GM13976 (cell line): ENCODE measurements around the gene DHRS7B.

ENCODE experiments used
- DNase-seq: peaks from one replicate; pipeline ENCODE4 v3.0.0; 2012; ENCODE audit warnings: low spot score
- in situ Hi-C: fragments of 300-500 bp; cut with MboI; formaldehyde crosslinking; loops from one replicate; pipeline ENCODE4 v1.12.0; 2022; ENCODE audit warnings: low sequenced_read_pairs, mixed read lengths, inconsistent platforms; ENCODE audit not compliant: unreplicated experiment
- TF ChIP-seq, protein P1 (sequence below): IDR thresholded peaks from 2 replicates; pipeline ENCODE4 v1.5.1; 2012; ENCODE audit warnings: borderline replicate concordance, mild to moderate bottlenecking; ENCODE audit not compliant: insufficient read depth; ENCODE audit errors: extremely low read depth, missing control alignments, control extremely low read depth

The DHRS7B gene

DNA sequence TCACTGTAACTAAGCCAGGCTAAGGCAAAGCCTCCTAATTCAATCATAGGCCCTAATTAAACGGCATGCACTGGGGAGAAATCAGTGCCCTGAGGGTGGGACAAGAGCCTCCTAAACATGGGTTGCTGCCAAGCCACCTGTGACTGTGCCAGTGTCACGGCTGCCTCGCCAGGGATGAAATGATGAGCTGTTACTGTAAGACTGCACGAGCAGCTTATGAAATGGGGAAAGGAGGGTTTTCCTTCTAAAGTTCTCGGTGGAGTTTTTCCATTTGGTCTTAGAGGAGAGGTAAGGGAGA lies 74.5 kb downstream of the DHRS7B start:
- DNase-seq: no peak
- TF ChIP-seq, protein P1, sequence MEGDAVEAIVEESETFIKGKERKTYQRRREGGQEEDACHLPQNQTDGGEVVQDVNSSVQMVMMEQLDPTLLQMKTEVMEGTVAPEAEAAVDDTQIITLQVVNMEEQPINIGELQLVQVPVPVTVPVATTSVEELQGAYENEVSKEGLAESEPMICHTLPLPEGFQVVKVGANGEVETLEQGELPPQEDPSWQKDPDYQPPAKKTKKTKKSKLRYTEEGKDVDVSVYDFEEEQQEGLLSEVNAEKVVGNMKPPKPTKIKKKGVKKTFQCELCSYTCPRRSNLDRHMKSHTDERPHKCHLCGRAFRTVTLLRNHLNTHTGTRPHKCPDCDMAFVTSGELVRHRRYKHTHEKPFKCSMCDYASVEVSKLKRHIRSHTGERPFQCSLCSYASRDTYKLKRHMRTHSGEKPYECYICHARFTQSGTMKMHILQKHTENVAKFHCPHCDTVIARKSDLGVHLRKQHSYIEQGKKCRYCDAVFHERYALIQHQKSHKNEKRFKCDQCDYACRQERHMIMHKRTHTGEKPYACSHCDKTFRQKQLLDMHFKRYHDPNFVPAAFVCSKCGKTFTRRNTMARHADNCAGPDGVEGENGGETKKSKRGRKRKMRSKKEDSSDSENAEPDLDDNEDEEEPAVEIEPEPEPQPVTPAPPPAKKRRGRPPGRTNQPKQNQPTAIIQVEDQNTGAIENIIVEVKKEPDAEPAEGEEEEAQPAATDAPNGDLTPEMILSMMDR: no peak
- in situ Hi-C loops: no loop called here

DNA sequence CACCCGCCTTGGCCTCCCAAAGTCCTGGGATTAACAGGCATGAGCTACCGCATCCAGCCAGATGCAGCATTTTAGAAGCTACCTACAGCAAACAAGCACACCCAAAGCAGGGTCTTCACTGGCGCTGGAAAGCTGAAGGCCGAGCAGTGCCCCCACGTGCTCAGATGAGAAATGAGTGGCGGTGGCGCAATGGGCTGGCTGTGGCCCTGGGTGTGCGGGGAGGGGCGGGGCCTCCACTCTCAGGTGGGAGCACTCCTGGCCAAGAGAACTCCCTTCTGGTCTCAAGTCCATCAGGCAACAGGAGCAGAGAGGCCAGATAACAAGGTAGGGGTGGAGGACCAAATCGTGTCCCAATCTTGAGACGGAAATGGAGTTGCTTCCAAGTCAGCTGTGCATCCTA lies 75.1 kb downstream of the DHRS7B start:
- in situ Hi-C loops: no loop called here
- no peak for DNase-seq
- TF ChIP-seq, protein P1: no peak

DNA sequence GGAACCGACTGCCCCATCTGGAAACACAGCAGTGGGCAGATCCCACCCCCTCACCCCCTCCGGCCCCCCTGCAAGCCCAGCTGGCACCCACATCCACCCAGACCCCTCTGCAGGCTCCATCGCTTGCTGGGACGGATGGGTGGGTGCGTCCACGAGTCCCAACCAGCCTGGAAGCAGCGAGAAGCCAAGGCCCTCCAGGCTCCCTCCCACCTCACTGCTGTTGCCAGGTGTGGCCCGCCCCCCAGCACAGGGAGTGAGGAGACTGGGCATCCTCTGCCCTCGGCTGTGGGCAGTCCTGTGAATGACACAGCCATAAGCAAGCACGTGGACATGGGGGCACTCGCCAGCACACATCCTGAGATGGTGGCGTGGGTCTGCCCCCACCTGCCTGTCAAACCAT lies 75.7 kb downstream of the DHRS7B start:
- in situ Hi-C loops: no loop called here
- no peak for DNase-seq
- TF ChIP-seq, protein P1: no peak

DNA sequence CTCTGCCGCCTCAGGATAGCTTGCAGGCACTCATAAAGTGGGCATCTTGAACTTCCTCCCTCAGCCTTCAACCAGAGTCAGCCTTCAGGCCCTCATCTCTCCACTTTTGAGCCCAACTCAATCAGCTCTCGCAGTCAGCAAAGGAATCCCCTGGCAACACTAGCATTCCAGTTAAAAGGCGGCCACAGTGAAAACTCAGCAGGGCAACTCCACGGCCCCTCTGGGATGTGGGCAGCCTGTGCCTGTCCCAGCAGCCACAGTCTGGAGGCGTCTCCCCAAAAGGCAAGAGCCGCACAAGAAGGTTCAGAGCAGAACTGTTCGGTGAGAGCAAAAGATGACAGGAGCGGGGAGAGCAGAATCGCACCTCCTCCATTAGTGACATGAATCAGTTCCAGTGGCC lies 78.2 kb downstream of the DHRS7B start:
- TF ChIP-seq, protein P1: no peak
- in situ Hi-C loops: no loop called here
- no peak for DNase-seq

DNA sequence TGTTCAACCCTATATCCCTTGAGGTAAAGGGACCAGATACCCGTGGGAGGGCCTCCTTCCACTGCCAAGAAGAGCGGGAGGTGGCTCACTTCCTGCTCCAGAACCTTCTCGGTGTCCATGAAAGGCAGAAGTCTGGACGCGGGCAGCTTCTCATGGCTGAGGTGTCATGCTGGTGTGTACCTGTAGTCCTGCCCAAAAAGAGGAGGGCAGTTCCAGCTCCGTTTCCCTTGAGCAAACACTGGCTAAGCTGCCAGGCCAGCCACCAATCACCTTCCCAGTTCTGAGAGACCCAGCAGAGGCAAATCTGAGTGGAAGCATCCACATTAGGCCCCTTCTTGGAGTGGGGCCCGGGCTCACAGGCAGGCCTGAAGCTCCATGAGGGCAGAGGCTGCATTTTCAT lies 81.6 kb downstream of the DHRS7B start:
- in situ Hi-C loops: no loop called here
- TF ChIP-seq, protein P1: no peak
- no peak for DNase-seq

DNA sequence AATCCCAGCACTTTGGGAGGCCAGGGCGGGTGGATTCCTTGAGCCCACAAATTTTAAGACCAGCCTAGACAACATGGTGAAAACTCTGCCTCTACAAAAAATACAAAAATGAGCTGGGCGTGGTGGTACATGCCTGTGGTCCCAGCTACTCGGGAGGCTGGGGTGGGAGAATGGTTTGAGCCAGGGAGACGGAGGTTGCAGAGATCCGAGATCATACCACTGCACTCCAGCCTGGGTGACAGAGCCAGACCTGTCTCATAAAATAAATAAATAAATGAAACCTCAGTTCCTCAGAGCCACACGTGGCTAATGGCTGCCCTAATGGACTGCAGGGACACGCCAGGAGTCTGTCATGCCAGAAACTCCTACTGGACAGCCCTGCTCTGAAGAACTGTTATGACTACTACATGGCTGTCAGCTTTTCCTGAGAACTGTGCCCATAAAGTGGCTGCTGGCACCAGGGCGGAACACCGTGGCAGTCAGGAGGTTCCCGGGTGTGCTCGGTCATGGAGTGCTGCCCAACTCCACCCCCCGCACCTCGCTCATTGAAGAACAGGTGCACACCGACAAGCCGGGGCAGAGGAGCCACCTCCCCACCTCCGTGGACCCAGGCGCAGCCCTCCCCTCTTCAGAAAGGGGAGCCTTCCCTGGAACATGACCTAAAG lies 82.9 kb downstream of the DHRS7B start:
- in situ Hi-C loops: no loop called here
- DNase-seq: no peak
- TF ChIP-seq, protein P1: no peak
